Measurements from ENCODE around the gene PRDM7. TPM values are rescaled to one million over a fixed set of nuclear protein-coding genes. Genes with fewer than 3 reads are reported as not detected.

The PRDM7 gene
- total and polyA plus RNA-seq, 2 donors from 2014 or later = not detected

- DNase-seq (no peak), FAIRE-seq (no peak)
- Histone ChIP-seq H3K9me3 (ENCODE audit: control insufficient read depth in 2 of 3, insufficient read depth in 1 of 3, low read length in 3 of 3) (peaks cover 0 to 14% (median 5%) of the 10 kb centered on the region in 3 donors), H3K4me3 (ENCODE audit: low read length in 3 of 3) (no peak overlapping the region), H3K27ac (ENCODE audit: low read depth in 2 of 2, low read length in 2 of 2) (no peak overlapping the region), H3K9ac (ENCODE audit: low read length in 3 of 3) (no peak overlapping the region), H3K4me1 (ENCODE audit: control insufficient read depth in 2 of 3, insufficient read depth in 2 of 3, low read depth in 1 of 3, low read length in 3 of 3) (peaks cover 0 to 4% (median 0%) of the 10 kb centered on the region in 3 donors), H3K27me3 (ENCODE audit: control insufficient read depth, insufficient read depth, low read length) (no peaks in the 10 kb centered on the region), H3K36me3 (ENCODE audit: control insufficient read depth in 2 of 3, insufficient read depth in 3 of 3, low read length in 3 of 3) (no peaks in the 10 kb centered on the region)
- TF ChIP-seq CTCF (IDR thresholded peaks at IDR 0.05; ENCODE audit: borderline replicate concordance, extremely low read depth, insufficient read depth) = no peak
- intact Hi-C loops (cut with DNase I) = no loop called here
These were observed 23.1 kb downstream of the PRDM7 start for GRCh38 chr16:90053902-90054500.

- intact Hi-C loops (cut with DNase I) = no loop called here
- Histone ChIP-seq H3K9me3 (ENCODE audit: control insufficient read depth in 2 of 3, insufficient read depth in 1 of 3, low read length in 3 of 3) (peaks cover 0 to 14% (median 5%) of the 10 kb centered on the region in 3 donors), H3K27ac (ENCODE audit: low read depth in 2 of 2, low read length in 2 of 2) (no peak overlapping the region), H3K27me3 (ENCODE audit: control insufficient read depth, insufficient read depth, low read length) (no peaks in the 10 kb centered on the region), H3K4me3 (ENCODE audit: low read length in 3 of 3) (no peak overlapping the region), H3K9ac (ENCODE audit: low read length in 3 of 3) (no peak overlapping the region), H3K4me1 (ENCODE audit: control insufficient read depth in 2 of 3, insufficient read depth in 2 of 3, low read depth in 1 of 3, low read length in 3 of 3) (peaks cover 0 to 13% (median 4%) of the 10 kb centered on the region in 3 donors), H3K36me3 (ENCODE audit: control insufficient read depth in 2 of 3, insufficient read depth in 3 of 3, low read length in 3 of 3) (no peaks in the 10 kb centered on the region)
- DNase-seq = peak in 1 of 5 donors; percentile 11
- FAIRE-seq = no peak
- no peak for TF ChIP-seq CTCF (IDR thresholded peaks at IDR 0.05; ENCODE audit: borderline replicate concordance, extremely low read depth, insufficient read depth)
These were observed 26.2 kb downstream of the PRDM7 start for GRCh38 chr16:90050969-90051368.

GRCh38 chr16:90048737-90049330 lies 28.3 kb downstream of the PRDM7 start:
- H3K9ac ChIP-seq (ENCODE audit: low read length in 3 of 3) = no peak overlapping the region
- no peak overlapping the region for H3K27ac ChIP-seq (ENCODE audit: low read depth in 2 of 2, low read length in 2 of 2)
- peaks cover 0 to 4% (median 0%) of the 10 kb centered on the region in 3 donors for H3K9me3 ChIP-seq (ENCODE audit: control insufficient read depth in 2 of 3, insufficient read depth in 1 of 3, low read length in 3 of 3)
- intact Hi-C loops (cut with DNase I) = no loop called here
- H3K27me3 ChIP-seq (ENCODE audit: control insufficient read depth, insufficient read depth, low read length) = no peaks in the 10 kb centered on the region
- no peak for TF ChIP-seq CTCF (IDR thresholded peaks at IDR 0.05; ENCODE audit: borderline replicate concordance, extremely low read depth, insufficient read depth)
- peaks cover 0 to 13% (median 0%) of the 10 kb centered on the region in 3 donors for H3K4me1 ChIP-seq (ENCODE audit: control insufficient read depth in 2 of 3, insufficient read depth in 2 of 3, low read depth in 1 of 3, low read length in 3 of 3)
- no peak for FAIRE-seq
- H3K4me3 ChIP-seq (ENCODE audit: low read length in 3 of 3) = peak overlapping the region in 1 of 3 donors; percentile 25
- peak in 3 of 5 donors; percentile 26 to 44 (median 37) for DNase-seq
- no peaks in the 10 kb centered on the region for H3K36me3 ChIP-seq (ENCODE audit: control insufficient read depth in 2 of 3, insufficient read depth in 3 of 3, low read length in 3 of 3)
